Activated naive CD4-positive, alpha-beta T cell treated with anti-CD3 and anti-CD28 coated beads, Interleukin-2, amount 50 U/mL, for 24 hours (primary cell): ENCODE data around the gene AGAP1.

ENCODE experiments used
- H3K27ac Mint-ChIP-seq: one replicate; pipeline ENCODE4 v1.8.0; 2021; ENCODE audit warnings: mild to moderate bottlenecking, mixed read lengths
- H3K27me3 Mint-ChIP-seq: one replicate; pipeline ENCODE4 v1.8.0; 2021; ENCODE audit warnings: mixed read lengths
- H3K36me3 Mint-ChIP-seq: one replicate; pipeline ENCODE4 v1.8.0; 2021; ENCODE audit warnings: mixed read lengths
- H3K4me1 Mint-ChIP-seq: one replicate; pipeline ENCODE4 v1.8.0; 2021; ENCODE audit warnings: mixed read lengths
- H3K4me3 Mint-ChIP-seq: one replicate; pipeline ENCODE4 v1.8.0; 2021; ENCODE audit warnings: mild to moderate bottlenecking, mixed read lengths
- H3K9me3 Mint-ChIP-seq: one replicate; pipeline ENCODE4 v1.8.0; 2021; ENCODE audit warnings: mixed read lengths

Gene AGAP1

GRCh38 chr2:235612181-235612950 is 118.5 kb downstream of the AGAP1 start:
- Mint-ChIP-seq H3K4me1 (no peaks in the 10 kb centered on the region), H3K36me3 (no peaks in the 10 kb centered on the region), H3K27me3 (peaks cover 4% of the 10 kb centered on the region), H3K4me3 (no peak overlapping the region), H3K9me3 (no peaks in the 10 kb centered on the region), H3K27ac (no peak overlapping the region)

- Mint-ChIP-seq H3K27ac (no peak overlapping the region), H3K4me1 (no peaks in the 10 kb centered on the region), H3K27me3 (peaks cover 2% of the 10 kb centered on the region), H3K36me3 (no peaks in the 10 kb centered on the region), H3K4me3 (no peak overlapping the region), H3K9me3 (no peaks in the 10 kb centered on the region)
These were observed 119.8 kb downstream of the AGAP1 start for GRCh38 chr2:235613649-235614048.

GRCh38 chr2:235614176-235614860 is 120.5 kb downstream of the AGAP1 start:
- Mint-ChIP-seq H3K36me3 (no peaks in the 10 kb centered on the region), H3K4me1 (no peaks in the 10 kb centered on the region), H3K9me3 (no peaks in the 10 kb centered on the region), H3K27ac (no peak overlapping the region), H3K27me3 (peaks cover 6% of the 10 kb centered on the region), H3K4me3 (no peak overlapping the region)

- no peak overlapping the region for H3K4me3 Mint-ChIP-seq
- peaks cover 6% of the 10 kb centered on the region for H3K27me3 Mint-ChIP-seq
- no peaks in the 10 kb centered on the region for H3K36me3 Mint-ChIP-seq
- no peaks in the 10 kb centered on the region for H3K4me1 Mint-ChIP-seq
- no peak overlapping the region for H3K27ac Mint-ChIP-seq
- no peaks in the 10 kb centered on the region for H3K9me3 Mint-ChIP-seq
These were observed 121.3 kb downstream of the AGAP1 start for GRCh38 chr2:235614900-235615712.

GRCh38 chr2:235616885-235617284 is 123.0 kb downstream of the AGAP1 start:
- H3K4me1 Mint-ChIP-seq: no peaks in the 10 kb centered on the region
- no peak overlapping the region for H3K27ac Mint-ChIP-seq
- H3K4me3 Mint-ChIP-seq: no peak overlapping the region
- no peaks in the 10 kb centered on the region for H3K9me3 Mint-ChIP-seq
- no peaks in the 10 kb centered on the region for H3K36me3 Mint-ChIP-seq
- H3K27me3 Mint-ChIP-seq: peaks cover 6% of the 10 kb centered on the region

- peaks cover 6% of the 10 kb centered on the region for H3K27me3 Mint-ChIP-seq
- H3K27ac Mint-ChIP-seq: no peak overlapping the region
- no peaks in the 10 kb centered on the region for H3K36me3 Mint-ChIP-seq
- H3K4me1 Mint-ChIP-seq: no peaks in the 10 kb centered on the region
- no peak overlapping the region for H3K4me3 Mint-ChIP-seq
- H3K9me3 Mint-ChIP-seq: no peaks in the 10 kb centered on the region
These were observed 124.2 kb downstream of the AGAP1 start for GRCh38 chr2:235618039-235618438.

GRCh38 chr2:235619544-235619943 is 125.7 kb downstream of the AGAP1 start:
- no peaks in the 10 kb centered on the region for H3K4me1 Mint-ChIP-seq
- H3K9me3 Mint-ChIP-seq: no peaks in the 10 kb centered on the region
- peaks cover 4% of the 10 kb centered on the region for H3K27me3 Mint-ChIP-seq
- no peak overlapping the region for H3K27ac Mint-ChIP-seq
- H3K4me3 Mint-ChIP-seq: no peak overlapping the region
- H3K36me3 Mint-ChIP-seq: no peaks in the 10 kb centered on the region

GRCh38 chr2:235621736-235622135 is 127.9 kb downstream of the AGAP1 start:
- no peaks in the 10 kb centered on the region for H3K4me1 Mint-ChIP-seq
- no peak overlapping the region for H3K27ac Mint-ChIP-seq
- peaks cover 4% of the 10 kb centered on the region for H3K27me3 Mint-ChIP-seq

GRCh38 chr2:235623111-235623510 is 129.3 kb downstream of the AGAP1 start:
- no peak overlapping the region for H3K27ac Mint-ChIP-seq
- H3K27me3 Mint-ChIP-seq: peaks cover 7% of the 10 kb centered on the region
- no peaks in the 10 kb centered on the region for H3K4me1 Mint-ChIP-seq
- H3K36me3 Mint-ChIP-seq: no peaks in the 10 kb centered on the region
- H3K9me3 Mint-ChIP-seq: no peaks in the 10 kb centered on the region
- H3K4me3 Mint-ChIP-seq: no peak overlapping the region

More at GRCh38 chr2:235621736-235622135, 127.9 kb downstream of the AGAP1 start:
- Mint-ChIP-seq H3K9me3 (no peaks in the 10 kb centered on the region), H3K4me3 (no peak overlapping the region), H3K36me3 (no peaks in the 10 kb centered on the region)

GRCh38 chr2:235623752-235624151 is 129.9 kb downstream of the AGAP1 start:
- no peaks in the 10 kb centered on the region for H3K36me3 Mint-ChIP-seq
- no peak overlapping the region for H3K27ac Mint-ChIP-seq
- H3K4me1 Mint-ChIP-seq: no peaks in the 10 kb centered on the region
- no peaks in the 10 kb centered on the region for H3K9me3 Mint-ChIP-seq
- H3K27me3 Mint-ChIP-seq: peaks cover 9% of the 10 kb centered on the region
- no peak overlapping the region for H3K4me3 Mint-ChIP-seq

- H3K27me3 Mint-ChIP-seq: peaks cover 6% of the 10 kb centered on the region
- H3K4me3 Mint-ChIP-seq: no peak overlapping the region
- no peaks in the 10 kb centered on the region for H3K4me1 Mint-ChIP-seq
- H3K9me3 Mint-ChIP-seq: no peaks in the 10 kb centered on the region
- no peaks in the 10 kb centered on the region for H3K36me3 Mint-ChIP-seq
- no peak overlapping the region for H3K27ac Mint-ChIP-seq
These were observed 132.8 kb downstream of the AGAP1 start for GRCh38 chr2:235626658-235627057.

- peaks cover 6% of the 10 kb centered on the region for H3K27me3 Mint-ChIP-seq
- H3K27ac Mint-ChIP-seq: no peak overlapping the region
- no peaks in the 10 kb centered on the region for H3K36me3 Mint-ChIP-seq
- no peak overlapping the region for H3K4me3 Mint-ChIP-seq
- no peaks in the 10 kb centered on the region for H3K4me1 Mint-ChIP-seq
- H3K9me3 Mint-ChIP-seq: no peaks in the 10 kb centered on the region
These were observed 133.8 kb downstream of the AGAP1 start for GRCh38 chr2:235627682-235628081.

- Mint-ChIP-seq H3K36me3 (no peaks in the 10 kb centered on the region), H3K9me3 (no peaks in the 10 kb centered on the region), H3K4me1 (no peaks in the 10 kb centered on the region), H3K4me3 (no peak overlapping the region), H3K27ac (no peak overlapping the region), H3K27me3 (peaks cover 8% of the 10 kb centered on the region)
These were observed 137.0 kb downstream of the AGAP1 start for GRCh38 chr2:235630718-235631296.

GRCh38 chr2:235634435-235635158 is 140.8 kb downstream of the AGAP1 start:
- peaks cover 2% of the 10 kb centered on the region for H3K27me3 Mint-ChIP-seq
- no peaks in the 10 kb centered on the region for H3K9me3 Mint-ChIP-seq
- H3K36me3 Mint-ChIP-seq: no peaks in the 10 kb centered on the region
- H3K4me1 Mint-ChIP-seq: no peaks in the 10 kb centered on the region
- no peak overlapping the region for H3K27ac Mint-ChIP-seq
- H3K4me3 Mint-ChIP-seq: no peak overlapping the region

- no peak overlapping the region for H3K4me3 Mint-ChIP-seq
- H3K4me1 Mint-ChIP-seq: no peaks in the 10 kb centered on the region
- H3K27ac Mint-ChIP-seq: no peak overlapping the region
- H3K36me3 Mint-ChIP-seq: no peaks in the 10 kb centered on the region
- peaks cover 2% of the 10 kb centered on the region for H3K27me3 Mint-ChIP-seq
- H3K9me3 Mint-ChIP-seq: no peaks in the 10 kb centered on the region
These were observed 142.7 kb downstream of the AGAP1 start for GRCh38 chr2:235636546-235636945.
